Measurements from ENCODE around the gene EDIL3.

- TF ChIP-seq CTCF (conservative IDR thresholded peaks at IDR 0.05; ENCODE audit: low read length) (no peak), EZH2phosphoT487 (IDR thresholded peaks at IDR 0.05; ENCODE audit: borderline replicate concordance, low read depth, low read length) (no peak)
These were observed 485.2 kb downstream of the EDIL3 start for GRCh38 chr5:83899326-83899970.
